ENCODE data around the gene KIAA0753. TPM values are rescaled to one million over a fixed set of nuclear protein-coding genes. Genes with fewer than 3 reads are reported as not detected.
A peak's percentile ranks its signal among the peaks of the same experiment; 100 is the strongest.

Gene KIAA0753
- total and polyA plus RNA-seq, 10 of the 15 experiments (the other 5 are each of a cell fraction or from before 2014, with no cell fraction given), result 2.2 to 15.2 (median 7.7) TPM

DNA sequence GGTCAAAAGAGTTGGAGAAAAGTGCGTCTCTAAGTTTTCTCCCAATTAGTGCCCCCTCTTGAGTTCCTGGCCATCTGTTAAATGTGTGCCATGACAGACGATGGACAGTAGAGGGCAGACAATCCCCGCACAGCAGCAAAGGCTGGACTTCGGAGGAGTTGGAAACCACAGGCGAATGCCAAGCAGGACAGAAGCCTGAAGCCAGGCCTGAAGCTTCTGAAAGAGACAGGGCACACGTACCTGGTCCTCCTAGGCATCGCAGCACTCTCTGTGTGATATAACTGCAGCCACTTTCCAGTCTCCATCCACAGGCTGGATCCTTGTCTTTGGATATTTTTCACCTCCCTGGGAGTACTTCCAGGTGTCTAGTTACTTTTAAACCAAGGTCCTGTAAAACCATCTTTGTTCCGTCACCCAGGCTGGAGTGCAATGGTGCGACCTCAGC is 25.6 kb upstream of the KIAA0753 start (continued):
- TF ChIP-seq SUPT20H (IDR thresholded peaks at IDR 0.05; ENCODE audit: borderline replicate concordance, control insufficient read depth, low read depth, low read length), result no peak
- TF ChIP-seq HCFC1 (IDR thresholded peaks at IDR 0.05; ENCODE audit: low read length), result no peak
- no peak for TF ChIP-seq ZBED1 (IDR thresholded peaks at IDR 0.05; ENCODE audit: borderline replicate concordance)
- no peak for TF ChIP-seq IKZF2 (IDR thresholded peaks at IDR 0.05)
- TF ChIP-seq SREBF2 (IDR thresholded peaks at IDR 0.05; ENCODE audit: low read length), result no peak
- TF ChIP-seq, protein P1, sequence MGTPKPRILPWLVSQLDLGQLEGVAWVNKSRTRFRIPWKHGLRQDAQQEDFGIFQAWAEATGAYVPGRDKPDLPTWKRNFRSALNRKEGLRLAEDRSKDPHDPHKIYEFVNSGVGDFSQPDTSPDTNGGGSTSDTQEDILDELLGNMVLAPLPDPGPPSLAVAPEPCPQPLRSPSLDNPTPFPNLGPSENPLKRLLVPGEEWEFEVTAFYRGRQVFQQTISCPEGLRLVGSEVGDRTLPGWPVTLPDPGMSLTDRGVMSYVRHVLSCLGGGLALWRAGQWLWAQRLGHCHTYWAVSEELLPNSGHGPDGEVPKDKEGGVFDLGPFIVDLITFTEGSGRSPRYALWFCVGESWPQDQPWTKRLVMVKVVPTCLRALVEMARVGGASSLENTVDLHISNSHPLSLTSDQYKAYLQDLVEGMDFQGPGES (IDR thresholded peaks at IDR 0.05), result no peak
- TF ChIP-seq POLR2AphosphoS5 (IDR thresholded peaks at IDR 0.05; ENCODE audit: low read length), result no peak
- TF ChIP-seq ZNF217 (IDR thresholded peaks at IDR 0.05), result no peak
- TF ChIP-seq, protein P2, sequence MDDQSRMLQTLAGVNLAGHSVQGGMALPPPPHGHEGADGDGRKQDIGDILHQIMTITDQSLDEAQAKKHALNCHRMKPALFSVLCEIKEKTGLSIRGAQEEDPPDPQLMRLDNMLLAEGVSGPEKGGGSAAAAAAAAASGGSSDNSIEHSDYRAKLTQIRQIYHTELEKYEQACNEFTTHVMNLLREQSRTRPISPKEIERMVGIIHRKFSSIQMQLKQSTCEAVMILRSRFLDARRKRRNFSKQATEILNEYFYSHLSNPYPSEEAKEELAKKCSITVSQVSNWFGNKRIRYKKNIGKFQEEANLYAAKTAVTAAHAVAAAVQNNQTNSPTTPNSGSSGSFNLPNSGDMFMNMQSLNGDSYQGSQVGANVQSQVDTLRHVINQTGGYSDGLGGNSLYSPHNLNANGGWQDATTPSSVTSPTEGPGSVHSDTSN (IDR thresholded peaks at IDR 0.05; ENCODE audit: insufficient replicate concordance, low read depth, low read length), result no peak
- TF ChIP-seq SRF (IDR thresholded peaks at IDR 0.05; ENCODE audit: low read depth in 2 of 2, low read length in 2 of 2), result no peak
- no peak for TF ChIP-seq MTA2 (IDR thresholded peaks at IDR 0.05; ENCODE audit: low read depth)
- TF ChIP-seq SMARCA5 (IDR thresholded peaks at IDR 0.05), result 0 out of 2 replicates have a peak, but pooled peaks have one; percentile 18
- TF ChIP-seq RAD21 (IDR thresholded peaks at IDR 0.05; ENCODE audit: insufficient read depth, low read depth, low read length), result peak; percentile 98
- no peak for TF ChIP-seq ESRRA (IDR thresholded peaks at IDR 0.05; ENCODE audit: low read length)
- TF ChIP-seq NRF1 (conservative IDR thresholded peaks at IDR 0.05; ENCODE audit: low read depth, low read length), result no peak
- TF ChIP-seq, protein P3, sequence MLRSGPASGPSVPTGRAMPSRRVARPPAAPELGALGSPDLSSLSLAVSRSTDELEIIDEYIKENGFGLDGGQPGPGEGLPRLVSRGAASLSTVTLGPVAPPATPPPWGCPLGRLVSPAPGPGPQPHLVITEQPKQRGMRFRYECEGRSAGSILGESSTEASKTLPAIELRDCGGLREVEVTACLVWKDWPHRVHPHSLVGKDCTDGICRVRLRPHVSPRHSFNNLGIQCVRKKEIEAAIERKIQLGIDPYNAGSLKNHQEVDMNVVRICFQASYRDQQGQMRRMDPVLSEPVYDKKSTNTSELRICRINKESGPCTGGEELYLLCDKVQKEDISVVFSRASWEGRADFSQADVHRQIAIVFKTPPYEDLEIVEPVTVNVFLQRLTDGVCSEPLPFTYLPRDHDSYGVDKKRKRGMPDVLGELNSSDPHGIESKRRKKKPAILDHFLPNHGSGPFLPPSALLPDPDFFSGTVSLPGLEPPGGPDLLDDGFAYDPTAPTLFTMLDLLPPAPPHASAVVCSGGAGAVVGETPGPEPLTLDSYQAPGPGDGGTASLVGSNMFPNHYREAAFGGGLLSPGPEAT (IDR thresholded peaks at IDR 0.05; ENCODE audit: low read depth), result no peak
- 0 out of 3 replicates have a peak, but pooled peaks have one; percentile 34 for TF ChIP-seq POU2F2 (IDR thresholded peaks at IDR 0.05; ENCODE audit: borderline replicate concordance, low read depth, low read length)
- TF ChIP-seq, protein P4, sequence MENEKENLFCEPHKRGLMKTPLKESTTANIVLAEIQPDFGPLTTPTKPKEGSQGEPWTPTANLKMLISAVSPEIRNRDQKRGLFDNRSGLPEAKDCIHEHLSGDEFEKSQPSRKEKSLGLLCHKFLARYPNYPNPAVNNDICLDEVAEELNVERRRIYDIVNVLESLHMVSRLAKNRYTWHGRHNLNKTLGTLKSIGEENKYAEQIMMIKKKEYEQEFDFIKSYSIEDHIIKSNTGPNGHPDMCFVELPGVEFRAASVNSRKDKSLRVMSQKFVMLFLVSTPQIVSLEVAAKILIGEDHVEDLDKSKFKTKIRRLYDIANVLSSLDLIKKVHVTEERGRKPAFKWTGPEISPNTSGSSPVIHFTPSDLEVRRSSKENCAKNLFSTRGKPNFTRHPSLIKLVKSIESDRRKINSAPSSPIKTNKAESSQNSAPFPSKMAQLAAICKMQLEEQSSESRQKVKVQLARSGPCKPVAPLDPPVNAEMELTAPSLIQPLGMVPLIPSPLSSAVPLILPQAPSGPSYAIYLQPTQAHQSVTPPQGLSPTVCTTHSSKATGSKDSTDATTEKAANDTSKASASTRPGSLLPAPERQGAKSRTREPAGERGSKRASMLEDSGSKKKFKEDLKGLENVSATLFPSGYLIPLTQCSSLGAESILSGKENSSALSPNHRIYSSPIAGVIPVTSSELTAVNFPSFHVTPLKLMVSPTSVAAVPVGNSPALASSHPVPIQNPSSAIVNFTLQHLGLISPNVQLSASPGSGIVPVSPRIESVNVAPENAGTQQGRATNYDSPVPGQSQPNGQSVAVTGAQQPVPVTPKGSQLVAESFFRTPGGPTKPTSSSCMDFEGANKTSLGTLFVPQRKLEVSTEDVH (IDR thresholded peaks at IDR 0.05; ENCODE audit: low read depth, partially characterized antibody), result no peak
- no peak for TF ChIP-seq NR2C1 (IDR thresholded peaks at IDR 0.05)
- TF ChIP-seq BHLHE40 (IDR thresholded peaks at IDR 0.05; ENCODE audit: borderline replicate concordance in 1 of 2, low read depth in 2 of 2, low read length in 1 of 2), result no peak
- TF ChIP-seq EP300 (IDR thresholded peaks at IDR 0.05; ENCODE audit: borderline replicate concordance in 1 of 2, control insufficient read depth in 1 of 2, low read depth in 2 of 2, low read length in 2 of 2), result no peak
- peak; percentile 75 for TF ChIP-seq SMC3 (IDR thresholded peaks at IDR 0.05; ENCODE audit: borderline replicate concordance, low read length)
- 0 out of 2 replicates have a peak, but pooled peaks have one; percentile 27 for TF ChIP-seq CREM (IDR thresholded peaks at IDR 0.05; ENCODE audit: low read depth)
- TF ChIP-seq IKZF1 (conservative IDR thresholded peaks at IDR 0.05), result peak; percentile 38; the same call in 1 of the 2 replicates
